Astrocyte of the spinal cord (primary cell): ENCODE data around the gene NUP214.

Experiments
- DNase-seq: peaks from one replicate; pipeline ENCODE4 v3.0.0; 2011; ENCODE audit warnings: low read depth, low spot score
- H3K4me3 ChIP-seq: 2 replicates; pipeline ENCODE4 v1.5.1; 2011; ENCODE audit warnings: low read depth, mild to moderate bottlenecking, low read length, moderate library complexity
- in situ Hi-C: cut with HindIII; loops from 2 replicates; pipeline ENCODE4 v1.10.0; 2017; ENCODE audit warnings: low sequenced_read_pairs
- TF ChIP-seq, protein P1 (sequence below): IDR thresholded peaks from 2 replicates; pipeline ENCODE4 v1.5.1; 2012; ENCODE audit warnings: low read depth, mild to moderate bottlenecking, low read length, inconsistent platforms

The NUP214 gene

GRCh38 chr9:131100445-131100844 is 24.9 kb upstream of the NUP214 start:
- no peak for DNase-seq
- in situ Hi-C loops, result no loop called here

DNA sequence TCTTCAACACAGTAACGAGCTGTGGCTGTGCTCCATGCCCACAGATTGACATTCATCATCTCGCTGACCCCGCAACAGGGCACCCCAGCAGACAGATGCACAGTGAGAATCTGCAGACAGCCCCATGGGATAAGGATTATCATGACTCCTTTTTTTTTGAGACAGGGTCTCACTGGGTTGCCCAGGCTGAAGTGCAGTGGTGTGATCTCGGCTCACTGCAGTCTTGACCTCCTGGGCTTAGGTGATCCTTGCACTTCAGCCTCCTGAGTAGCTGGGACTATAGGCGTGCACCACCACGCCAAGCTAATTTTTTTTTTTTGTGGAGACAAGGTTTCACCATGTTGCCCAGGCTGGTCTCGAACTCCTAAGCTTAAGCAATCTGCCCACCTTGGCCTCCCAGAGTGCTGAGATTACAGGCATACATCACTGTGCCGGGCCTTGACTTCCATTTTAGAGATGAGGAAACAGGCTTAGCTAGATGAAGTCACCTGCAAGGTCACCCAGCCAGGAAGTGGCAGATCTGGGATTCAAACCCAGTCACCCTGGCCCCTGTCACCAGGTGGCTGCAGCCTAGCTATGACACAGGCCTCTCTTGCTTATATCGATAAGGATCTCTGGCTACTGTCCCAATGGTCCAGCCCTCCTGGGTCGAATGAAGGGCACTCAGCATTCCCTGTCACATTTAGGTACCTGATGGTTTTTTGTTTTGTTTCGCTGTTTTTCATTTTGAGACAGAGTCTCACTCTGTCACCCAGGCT is 24.0 kb upstream of the NUP214 start:
- in situ Hi-C loops, result no loop called here
- H3K4me3 ChIP-seq, result no peak overlapping the region
- no peak for DNase-seq
- TF ChIP-seq, protein P1, sequence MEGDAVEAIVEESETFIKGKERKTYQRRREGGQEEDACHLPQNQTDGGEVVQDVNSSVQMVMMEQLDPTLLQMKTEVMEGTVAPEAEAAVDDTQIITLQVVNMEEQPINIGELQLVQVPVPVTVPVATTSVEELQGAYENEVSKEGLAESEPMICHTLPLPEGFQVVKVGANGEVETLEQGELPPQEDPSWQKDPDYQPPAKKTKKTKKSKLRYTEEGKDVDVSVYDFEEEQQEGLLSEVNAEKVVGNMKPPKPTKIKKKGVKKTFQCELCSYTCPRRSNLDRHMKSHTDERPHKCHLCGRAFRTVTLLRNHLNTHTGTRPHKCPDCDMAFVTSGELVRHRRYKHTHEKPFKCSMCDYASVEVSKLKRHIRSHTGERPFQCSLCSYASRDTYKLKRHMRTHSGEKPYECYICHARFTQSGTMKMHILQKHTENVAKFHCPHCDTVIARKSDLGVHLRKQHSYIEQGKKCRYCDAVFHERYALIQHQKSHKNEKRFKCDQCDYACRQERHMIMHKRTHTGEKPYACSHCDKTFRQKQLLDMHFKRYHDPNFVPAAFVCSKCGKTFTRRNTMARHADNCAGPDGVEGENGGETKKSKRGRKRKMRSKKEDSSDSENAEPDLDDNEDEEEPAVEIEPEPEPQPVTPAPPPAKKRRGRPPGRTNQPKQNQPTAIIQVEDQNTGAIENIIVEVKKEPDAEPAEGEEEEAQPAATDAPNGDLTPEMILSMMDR, result no peak

More at GRCh38 chr9:131100445-131100844, 24.9 kb upstream of the NUP214 start:
- TF ChIP-seq, protein P1, result no peak
- no peak overlapping the region for H3K4me3 ChIP-seq

- no peak for DNase-seq
- in situ Hi-C loops, result no loop called here
- TF ChIP-seq, protein P1, result no peak
- H3K4me3 ChIP-seq, result no peak overlapping the region
Observed at GRCh38 chr9:131103024-131103423, 22.4 kb upstream of the NUP214 start.

GRCh38 chr9:131103535-131103934 is 21.9 kb upstream of the NUP214 start:
- TF ChIP-seq, protein P1, result no peak
- no peak for DNase-seq

GRCh38 chr9:131104016-131104740 is 21.2 kb upstream of the NUP214 start:
- no peak for DNase-seq
- no peak overlapping the region for H3K4me3 ChIP-seq
- TF ChIP-seq, protein P1, result no peak
- in situ Hi-C loops, result no loop called here

More at GRCh38 chr9:131103535-131103934, 21.9 kb upstream of the NUP214 start:
- no peak overlapping the region for H3K4me3 ChIP-seq
- in situ Hi-C loops, result no loop called here

GRCh38 chr9:131105952-131106351 is 19.4 kb upstream of the NUP214 start:
- no peak overlapping the region for H3K4me3 ChIP-seq
- in situ Hi-C loops, result no loop called here
- TF ChIP-seq, protein P1, result no peak
- no peak for DNase-seq
